ENCODE results near the gene GPC6.

DNA sequence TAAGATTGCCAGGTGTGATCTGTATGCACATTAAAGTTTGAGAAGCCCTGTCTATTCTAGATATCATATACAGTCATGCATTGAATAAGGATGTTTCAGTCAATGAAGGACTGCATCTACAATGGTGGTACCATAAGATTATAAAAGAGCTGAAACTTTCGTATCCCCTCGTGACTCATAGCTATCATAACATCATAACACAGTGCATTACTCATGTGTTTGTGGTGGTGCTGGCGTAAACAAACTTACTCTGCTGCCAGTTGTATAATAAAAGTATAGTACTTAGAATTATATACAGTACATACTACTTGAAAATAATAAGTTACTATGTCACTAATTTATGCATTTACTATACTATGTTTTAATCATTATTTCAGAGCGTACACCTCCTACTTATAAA, 489.3 kb downstream of the GPC6 start:
- TF ChIP-seq, protein P1, sequence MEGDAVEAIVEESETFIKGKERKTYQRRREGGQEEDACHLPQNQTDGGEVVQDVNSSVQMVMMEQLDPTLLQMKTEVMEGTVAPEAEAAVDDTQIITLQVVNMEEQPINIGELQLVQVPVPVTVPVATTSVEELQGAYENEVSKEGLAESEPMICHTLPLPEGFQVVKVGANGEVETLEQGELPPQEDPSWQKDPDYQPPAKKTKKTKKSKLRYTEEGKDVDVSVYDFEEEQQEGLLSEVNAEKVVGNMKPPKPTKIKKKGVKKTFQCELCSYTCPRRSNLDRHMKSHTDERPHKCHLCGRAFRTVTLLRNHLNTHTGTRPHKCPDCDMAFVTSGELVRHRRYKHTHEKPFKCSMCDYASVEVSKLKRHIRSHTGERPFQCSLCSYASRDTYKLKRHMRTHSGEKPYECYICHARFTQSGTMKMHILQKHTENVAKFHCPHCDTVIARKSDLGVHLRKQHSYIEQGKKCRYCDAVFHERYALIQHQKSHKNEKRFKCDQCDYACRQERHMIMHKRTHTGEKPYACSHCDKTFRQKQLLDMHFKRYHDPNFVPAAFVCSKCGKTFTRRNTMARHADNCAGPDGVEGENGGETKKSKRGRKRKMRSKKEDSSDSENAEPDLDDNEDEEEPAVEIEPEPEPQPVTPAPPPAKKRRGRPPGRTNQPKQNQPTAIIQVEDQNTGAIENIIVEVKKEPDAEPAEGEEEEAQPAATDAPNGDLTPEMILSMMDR (IDR thresholded peaks at IDR 0.05; ENCODE audit: insufficient read depth, low read length): no peak
- TF ChIP-seq, protein P2, sequence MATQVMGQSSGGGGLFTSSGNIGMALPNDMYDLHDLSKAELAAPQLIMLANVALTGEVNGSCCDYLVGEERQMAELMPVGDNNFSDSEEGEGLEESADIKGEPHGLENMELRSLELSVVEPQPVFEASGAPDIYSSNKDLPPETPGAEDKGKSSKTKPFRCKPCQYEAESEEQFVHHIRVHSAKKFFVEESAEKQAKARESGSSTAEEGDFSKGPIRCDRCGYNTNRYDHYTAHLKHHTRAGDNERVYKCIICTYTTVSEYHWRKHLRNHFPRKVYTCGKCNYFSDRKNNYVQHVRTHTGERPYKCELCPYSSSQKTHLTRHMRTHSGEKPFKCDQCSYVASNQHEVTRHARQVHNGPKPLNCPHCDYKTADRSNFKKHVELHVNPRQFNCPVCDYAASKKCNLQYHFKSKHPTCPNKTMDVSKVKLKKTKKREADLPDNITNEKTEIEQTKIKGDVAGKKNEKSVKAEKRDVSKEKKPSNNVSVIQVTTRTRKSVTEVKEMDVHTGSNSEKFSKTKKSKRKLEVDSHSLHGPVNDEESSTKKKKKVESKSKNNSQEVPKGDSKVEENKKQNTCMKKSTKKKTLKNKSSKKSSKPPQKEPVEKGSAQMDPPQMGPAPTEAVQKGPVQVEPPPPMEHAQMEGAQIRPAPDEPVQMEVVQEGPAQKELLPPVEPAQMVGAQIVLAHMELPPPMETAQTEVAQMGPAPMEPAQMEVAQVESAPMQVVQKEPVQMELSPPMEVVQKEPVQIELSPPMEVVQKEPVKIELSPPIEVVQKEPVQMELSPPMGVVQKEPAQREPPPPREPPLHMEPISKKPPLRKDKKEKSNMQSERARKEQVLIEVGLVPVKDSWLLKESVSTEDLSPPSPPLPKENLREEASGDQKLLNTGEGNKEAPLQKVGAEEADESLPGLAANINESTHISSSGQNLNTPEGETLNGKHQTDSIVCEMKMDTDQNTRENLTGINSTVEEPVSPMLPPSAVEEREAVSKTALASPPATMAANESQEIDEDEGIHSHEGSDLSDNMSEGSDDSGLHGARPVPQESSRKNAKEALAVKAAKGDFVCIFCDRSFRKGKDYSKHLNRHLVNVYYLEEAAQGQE (IDR thresholded peaks at IDR 0.05; ENCODE audit: insufficient replicate concordance, low read depth): no peak

Data from HL-60 (cell line).